ENCODE measurements around the gene ING3. TPM values are rescaled to one million over a fixed set of nuclear protein-coding genes. Genes with fewer than 3 reads are reported as not detected.

Gene ING3
- total RNA-seq, 2 donors from 2014 or later, result 12.6 to 14.9 TPM

DNA sequence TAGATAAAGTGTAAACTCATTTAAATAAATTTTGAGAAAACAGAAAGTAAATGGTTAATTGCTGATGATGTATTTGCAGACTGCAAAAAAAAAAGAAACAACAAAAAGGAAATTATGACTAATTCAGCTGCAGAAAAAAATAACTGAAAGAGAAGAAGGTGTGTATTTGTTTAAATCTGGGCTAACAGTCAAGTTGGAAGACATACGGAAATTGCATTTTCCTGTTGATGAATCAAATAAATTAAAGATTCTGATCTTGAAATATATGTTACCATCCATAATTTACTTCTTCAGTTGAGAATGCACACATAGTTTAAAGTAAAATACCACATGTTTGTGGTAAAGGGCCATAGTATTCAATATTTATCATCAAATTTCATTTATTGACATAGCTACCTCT is 19.3 kb upstream of the ING3 start:
- H3K27ac ChIP-seq (ENCODE audit: low read depth, low read length), result no peak overlapping the region
- Mint-ChIP-seq H3K27ac (no peak overlapping the region), H3K9me3 (no peaks in the 10 kb centered on the region), H3K4me3 (no peak overlapping the region), H3K27me3 (ENCODE audit: insufficient read depth) (no peaks in the 10 kb centered on the region), H3K4me1 (peaks cover 13% of the 10 kb centered on the region), H3K36me3 (ENCODE audit: low read depth) (no peaks in the 10 kb centered on the region)
- no peak for DNase-seq
- no peaks in the 10 kb centered on the region for H3K9me3 ChIP-seq (ENCODE audit: control insufficient read depth, low read length)
- TF ChIP-seq, protein P1, sequence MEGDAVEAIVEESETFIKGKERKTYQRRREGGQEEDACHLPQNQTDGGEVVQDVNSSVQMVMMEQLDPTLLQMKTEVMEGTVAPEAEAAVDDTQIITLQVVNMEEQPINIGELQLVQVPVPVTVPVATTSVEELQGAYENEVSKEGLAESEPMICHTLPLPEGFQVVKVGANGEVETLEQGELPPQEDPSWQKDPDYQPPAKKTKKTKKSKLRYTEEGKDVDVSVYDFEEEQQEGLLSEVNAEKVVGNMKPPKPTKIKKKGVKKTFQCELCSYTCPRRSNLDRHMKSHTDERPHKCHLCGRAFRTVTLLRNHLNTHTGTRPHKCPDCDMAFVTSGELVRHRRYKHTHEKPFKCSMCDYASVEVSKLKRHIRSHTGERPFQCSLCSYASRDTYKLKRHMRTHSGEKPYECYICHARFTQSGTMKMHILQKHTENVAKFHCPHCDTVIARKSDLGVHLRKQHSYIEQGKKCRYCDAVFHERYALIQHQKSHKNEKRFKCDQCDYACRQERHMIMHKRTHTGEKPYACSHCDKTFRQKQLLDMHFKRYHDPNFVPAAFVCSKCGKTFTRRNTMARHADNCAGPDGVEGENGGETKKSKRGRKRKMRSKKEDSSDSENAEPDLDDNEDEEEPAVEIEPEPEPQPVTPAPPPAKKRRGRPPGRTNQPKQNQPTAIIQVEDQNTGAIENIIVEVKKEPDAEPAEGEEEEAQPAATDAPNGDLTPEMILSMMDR (conservative IDR thresholded peaks at IDR 0.05), result no peak
- no peaks in the 10 kb centered on the region for H3K27me3 ChIP-seq (ENCODE audit: control insufficient read depth, insufficient read depth, low read length, poor library complexity, severe bottlenecking)
- WGBS, 2 experiments (ENCODE audit: insufficient coverage in 1 of 2, insufficient read length in 1 of 2), result 100% methylated on average over 1 of the region's 1 CpG; no CpG with 5 or more reads in 1 of the 2 experiments
- H3K36me3 ChIP-seq (ENCODE audit: control insufficient read depth, insufficient read depth, low read length), result no peaks in the 10 kb centered on the region
- H3K4me3 ChIP-seq (ENCODE audit: low read length), result no peak overlapping the region
- H3K4me1 ChIP-seq (ENCODE audit: control insufficient read depth, insufficient read depth, low read length), result no peaks in the 10 kb centered on the region
- H3K9ac ChIP-seq (ENCODE audit: extremely low read depth, low read length, poor library complexity, severe bottlenecking), result no peak overlapping the region

DNA sequence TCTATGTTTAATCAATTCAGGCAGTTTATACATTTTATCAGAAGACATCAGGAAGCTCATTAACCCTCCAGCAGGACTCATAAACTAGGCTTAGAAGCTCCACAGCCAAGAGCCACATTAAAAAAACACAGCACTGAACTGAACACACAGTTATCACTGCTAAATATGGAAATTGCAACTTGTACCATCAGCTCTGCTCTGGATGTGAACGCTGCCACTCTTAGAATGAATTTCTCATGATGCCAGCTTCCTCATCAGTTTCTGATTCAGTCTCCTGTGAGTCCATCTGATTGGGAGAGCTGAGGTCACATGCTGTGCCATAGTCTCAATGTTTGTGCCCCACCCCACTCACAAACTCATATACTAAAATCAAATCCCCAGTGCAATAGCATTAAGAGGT is 17.1 kb upstream of the ING3 start:
- Mint-ChIP-seq H3K4me1 (no peaks in the 10 kb centered on the region), H3K4me3 (no peak overlapping the region), H3K27me3 (ENCODE audit: insufficient read depth) (no peaks in the 10 kb centered on the region), H3K9me3 (no peaks in the 10 kb centered on the region), H3K36me3 (ENCODE audit: low read depth) (no peaks in the 10 kb centered on the region), H3K27ac (no peak overlapping the region)
- H3K27me3 ChIP-seq (ENCODE audit: control insufficient read depth, insufficient read depth, low read length, poor library complexity, severe bottlenecking), result no peaks in the 10 kb centered on the region
- H3K36me3 ChIP-seq (ENCODE audit: control insufficient read depth, insufficient read depth, low read length), result no peaks in the 10 kb centered on the region
- no peak overlapping the region for H3K4me3 ChIP-seq (ENCODE audit: low read length)
- H3K27ac ChIP-seq (ENCODE audit: low read depth, low read length), result no peak overlapping the region
- H3K9me3 ChIP-seq (ENCODE audit: control insufficient read depth, low read length), result no peaks in the 10 kb centered on the region
- TF ChIP-seq, protein P1 (conservative IDR thresholded peaks at IDR 0.05), result no peak
- DNase-seq, result no peak
- WGBS, 2 experiments (ENCODE audit: insufficient coverage in 1 of 2, insufficient read length in 1 of 2), result 83 to 100% methylated on average over 1 of the region's 1 CpG
- H3K4me1 ChIP-seq (ENCODE audit: control insufficient read depth, insufficient read depth, low read length), result no peaks in the 10 kb centered on the region
- H3K9ac ChIP-seq (ENCODE audit: extremely low read depth, low read length, poor library complexity, severe bottlenecking), result no peak overlapping the region

DNA sequence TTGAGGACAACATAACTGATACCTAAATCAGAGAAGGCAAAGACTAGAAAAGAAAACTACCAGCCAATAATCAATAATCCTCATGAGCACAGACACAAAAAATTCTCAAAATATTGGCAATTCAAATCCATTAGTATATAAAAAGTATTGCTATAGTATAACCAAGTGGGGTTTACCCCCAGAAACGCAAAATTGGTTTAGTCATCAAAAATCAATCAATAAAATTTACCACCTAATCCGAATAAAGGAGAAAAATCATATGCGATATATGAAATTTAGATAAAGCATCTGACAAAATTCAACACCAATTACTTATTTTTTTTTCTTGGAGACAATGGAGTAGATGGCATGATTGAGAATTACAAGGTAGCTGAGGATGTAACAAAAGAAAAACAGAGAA is 11.2 kb upstream of the ING3 start:
- Mint-ChIP-seq H3K27ac (no peak overlapping the region), H3K9me3 (no peaks in the 10 kb centered on the region), H3K27me3 (ENCODE audit: insufficient read depth) (no peaks in the 10 kb centered on the region), H3K4me1 (no peaks in the 10 kb centered on the region), H3K36me3 (ENCODE audit: low read depth) (no peaks in the 10 kb centered on the region), H3K4me3 (no peak overlapping the region)
- Histone ChIP-seq H3K9ac (ENCODE audit: extremely low read depth, low read length, poor library complexity, severe bottlenecking) (no peak overlapping the region), H3K36me3 (ENCODE audit: control insufficient read depth, insufficient read depth, low read length) (no peaks in the 10 kb centered on the region), H3K27me3 (ENCODE audit: control insufficient read depth, insufficient read depth, low read length, poor library complexity, severe bottlenecking) (no peaks in the 10 kb centered on the region), H3K27ac (ENCODE audit: low read depth, low read length) (no peak overlapping the region), H3K4me1 (ENCODE audit: control insufficient read depth, insufficient read depth, low read length) (no peaks in the 10 kb centered on the region), H3K4me3 (ENCODE audit: low read length) (no peak overlapping the region), H3K9me3 (ENCODE audit: control insufficient read depth, low read length) (no peaks in the 10 kb centered on the region)
- DNase-seq, result no peak
- 80% methylated on average over 2 of the region's 3 CpGs; no CpG with 5 or more reads in 1 of the 2 experiments for WGBS, 2 experiments (ENCODE audit: insufficient coverage in 1 of 2, insufficient read length in 1 of 2)
- TF ChIP-seq, protein P1 (conservative IDR thresholded peaks at IDR 0.05), result no peak
